GM21367 (cell line): ENCODE results near the gene GDA.

Experiments
- ATAC-seq: cut with Tn5 transposase; IDR thresholded peaks from one replicate; pipeline ENCODE4 v1.9.1; 2021; ENCODE audit not compliant: unreplicated experiment

Gene GDA

GRCh38 chr9:72150127-72150526, 887 bp downstream of the GDA start:
- ATAC-seq, result no peak

GRCh38 chr9:72150661-72151060, 1.4 kb downstream of the GDA start:
- ATAC-seq, result no peak

DNA sequence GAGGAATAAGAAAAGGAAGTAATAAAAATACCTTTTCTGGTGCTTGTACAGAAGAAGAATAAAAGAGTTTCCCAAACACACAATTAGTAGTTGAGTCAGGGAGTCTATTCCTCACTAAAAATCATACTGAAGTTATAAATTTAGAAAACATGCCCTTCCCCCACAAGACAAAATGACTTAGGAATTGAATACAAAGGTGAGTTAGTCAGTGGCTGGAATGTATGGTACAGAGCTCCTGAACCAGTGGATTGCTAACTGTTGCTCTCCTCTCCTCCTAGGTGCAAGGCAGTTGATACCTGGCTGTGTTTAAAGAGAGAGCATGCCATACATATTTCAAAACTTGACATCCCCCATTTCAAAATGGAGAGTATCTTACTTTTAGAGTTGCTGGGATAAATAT, 1.9 kb downstream of the GDA start:
- no peak for ATAC-seq

DNA sequence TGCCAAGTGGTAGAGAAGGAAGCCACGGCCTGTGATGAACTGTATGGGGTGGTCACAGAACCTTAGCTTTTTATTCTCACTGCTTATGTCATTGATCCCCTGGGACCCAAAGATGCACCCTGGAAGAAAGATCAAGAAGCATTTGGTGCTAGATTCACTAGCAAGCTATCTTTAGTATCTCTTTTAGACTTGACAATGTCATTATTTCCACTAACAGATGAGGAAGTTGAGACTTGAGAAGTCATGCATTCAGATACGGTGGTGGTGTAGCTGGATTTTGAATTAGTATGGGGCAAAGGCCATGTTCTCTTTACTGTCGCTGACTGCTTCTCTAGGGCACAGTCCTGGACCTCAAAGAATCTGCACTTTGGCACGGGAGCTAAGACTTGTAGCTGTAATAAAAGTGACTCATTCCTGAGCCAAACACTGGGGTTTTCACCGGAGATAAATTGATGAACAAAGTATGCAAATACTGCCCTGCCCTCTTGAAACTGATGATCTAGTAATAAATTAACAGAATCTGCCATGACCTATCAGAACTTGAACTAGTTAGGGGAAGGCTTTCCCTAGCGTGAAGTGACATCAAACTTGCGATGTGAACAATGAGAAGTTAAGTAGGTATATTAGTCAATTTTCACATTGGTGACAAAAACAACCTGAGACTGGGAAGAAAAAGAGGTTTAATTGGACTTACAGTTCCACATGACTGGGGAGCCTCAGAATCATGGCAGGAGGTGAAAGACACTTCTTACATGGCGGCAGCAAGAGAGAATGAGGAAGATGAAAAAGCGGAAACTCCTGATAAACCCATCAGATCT, 5.4 kb downstream of the GDA start:
- ATAC-seq, result peak; percentile 82

- ATAC-seq, result no peak
Measured at GRCh38 chr9:72155301-72155700, 6.1 kb downstream of the GDA start.

DNA sequence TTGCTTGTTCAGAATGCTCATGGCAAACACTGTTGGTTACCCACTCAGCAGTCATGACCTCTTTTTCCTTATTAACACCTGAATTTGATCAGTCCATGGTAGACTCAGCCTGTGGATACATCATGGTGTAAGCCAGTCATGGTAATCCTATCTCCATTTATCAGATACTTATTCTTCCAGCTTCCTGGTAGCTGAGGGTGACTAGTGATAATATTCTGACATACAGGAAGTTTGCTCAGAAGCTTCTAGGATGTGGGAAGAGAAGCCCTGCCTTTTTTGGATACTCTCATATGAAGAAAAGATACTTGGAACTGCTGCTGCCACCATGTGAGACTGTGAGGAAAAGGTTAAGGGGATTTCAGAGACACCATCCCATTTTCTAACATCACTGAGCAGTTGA, 7.3 kb downstream of the GDA start:
- no peak for ATAC-seq

GRCh38 chr9:72158680-72159079, 9.4 kb downstream of the GDA start:
- ATAC-seq, result no peak

- ATAC-seq, result no peak
Measured at GRCh38 chr9:72160446-72161123, 11.3 kb downstream of the GDA start.

GRCh38 chr9:72165326-72165725, 16.1 kb downstream of the GDA start:
- no peak for ATAC-seq

- ATAC-seq, result no peak
Measured at GRCh38 chr9:72165821-72166547, 16.7 kb downstream of the GDA start.

- ATAC-seq, result no peak
Measured at GRCh38 chr9:72168075-72168474, 18.8 kb downstream of the GDA start.

- ATAC-seq, result no peak
Measured at GRCh38 chr9:72169178-72169577, 19.9 kb downstream of the GDA start.

GRCh38 chr9:72173080-72173479, 23.8 kb downstream of the GDA start:
- no peak for ATAC-seq

DNA sequence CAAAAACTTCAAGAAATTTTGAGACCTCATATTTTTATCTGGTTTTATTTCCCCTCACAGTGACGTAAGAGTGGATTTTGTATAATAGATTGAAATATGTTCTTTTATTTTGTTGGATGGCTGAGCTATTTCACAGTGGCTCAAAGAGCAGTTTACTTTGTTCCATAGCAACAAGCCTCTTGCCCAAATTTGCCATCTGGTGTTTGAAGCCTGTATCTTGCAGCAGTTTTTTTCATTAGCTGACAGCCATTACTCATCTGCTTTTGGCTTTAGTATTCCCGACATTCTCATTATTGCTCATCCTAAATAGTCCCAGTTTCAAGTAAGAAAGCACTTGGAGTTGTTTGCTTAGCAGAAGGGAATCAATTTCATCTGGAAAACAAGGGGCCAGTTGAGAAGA, 36.3 kb downstream of the GDA start:
- ATAC-seq, result no peak

DNA sequence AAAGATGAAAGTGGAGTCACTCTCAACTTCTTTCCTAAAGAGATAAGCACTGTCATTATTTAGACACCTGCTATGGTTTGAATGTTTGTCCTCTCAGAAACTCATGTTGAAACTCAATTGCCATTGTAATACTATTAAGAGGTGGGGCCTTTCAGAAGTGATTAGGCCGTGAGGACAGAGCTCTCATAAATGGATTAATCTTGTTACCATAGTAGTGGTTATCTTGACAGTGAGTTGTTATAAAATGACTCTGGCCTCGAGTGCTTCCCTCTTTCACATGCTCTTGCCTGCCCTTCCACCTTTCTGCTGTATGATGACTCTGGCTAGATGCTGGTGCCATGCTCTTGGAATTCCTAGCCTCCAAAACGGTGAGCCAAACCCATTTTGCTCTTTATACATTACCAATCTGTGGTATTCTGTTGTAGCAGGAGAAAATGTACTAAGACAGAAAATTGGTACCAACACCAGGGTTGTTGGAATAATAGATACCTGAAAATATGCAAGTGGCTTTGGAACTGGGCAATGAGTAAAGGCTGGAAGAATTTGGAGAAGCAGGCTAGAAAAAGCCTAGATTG, 38.0 kb downstream of the GDA start:
- ATAC-seq, result no peak

- ATAC-seq, result no peak
Measured at GRCh38 chr9:72188232-72188631, 39.0 kb downstream of the GDA start.

- ATAC-seq, result peak; percentile 84
Measured at GRCh38 chr9:72193478-72193881, 44.2 kb downstream of the GDA start.

DNA sequence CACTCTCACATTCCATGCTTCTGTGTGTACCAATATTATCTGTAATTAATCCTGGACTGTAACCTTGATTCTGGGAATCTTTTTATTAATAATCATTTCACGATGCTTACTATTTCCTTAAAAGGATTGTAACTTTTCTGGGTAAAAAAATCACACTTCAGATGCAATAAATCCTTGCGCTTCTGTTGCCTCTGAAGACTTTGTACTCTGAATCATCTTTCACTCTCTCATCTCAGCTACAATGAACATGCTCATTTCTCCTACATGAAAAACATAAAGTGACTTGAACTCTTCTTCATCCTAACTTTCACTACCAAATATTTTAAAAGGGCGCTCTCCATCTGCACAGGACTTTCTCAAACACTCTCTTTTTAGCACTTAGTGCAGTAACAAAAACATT, 50.0 kb downstream of the GDA start:
- no peak for ATAC-seq

DNA sequence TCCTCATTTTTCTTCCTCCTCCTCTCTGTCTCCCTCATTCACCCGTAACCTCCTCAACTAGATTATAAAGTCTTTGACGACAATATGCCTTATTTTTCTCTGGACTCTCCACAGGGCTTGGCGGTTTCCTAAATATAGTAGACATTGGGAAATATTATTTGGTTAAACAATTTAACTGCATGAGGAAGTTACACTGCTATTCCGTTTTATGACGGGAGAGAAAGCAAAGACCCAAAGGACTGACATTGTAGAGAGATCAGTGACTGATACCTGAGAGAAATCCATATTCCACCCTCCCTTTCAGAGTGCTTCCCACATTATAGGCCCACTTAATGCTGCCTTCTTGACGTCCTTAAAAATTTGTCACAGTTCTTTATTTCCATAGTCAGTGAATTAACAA, 51.2 kb downstream of the GDA start:
- ATAC-seq, result no peak

- no peak for ATAC-seq
Measured at GRCh38 chr9:72202009-72202408, 52.8 kb downstream of the GDA start.

- peak; percentile 60 for ATAC-seq
Measured at GRCh38 chr9:72203205-72203803, 54.1 kb downstream of the GDA start.
